HG03469 (cell line): ENCODE measurements around the gene HID1.

Experiments
- ATAC-seq: cut with Tn5 transposase; IDR thresholded peaks from one replicate; pipeline ENCODE4 v1.9.1; 2021; ENCODE audit warnings: mild to moderate bottlenecking, moderate library complexity, moderate number of reproducible peaks; ENCODE audit not compliant: unreplicated experiment

Gene HID1

DNA sequence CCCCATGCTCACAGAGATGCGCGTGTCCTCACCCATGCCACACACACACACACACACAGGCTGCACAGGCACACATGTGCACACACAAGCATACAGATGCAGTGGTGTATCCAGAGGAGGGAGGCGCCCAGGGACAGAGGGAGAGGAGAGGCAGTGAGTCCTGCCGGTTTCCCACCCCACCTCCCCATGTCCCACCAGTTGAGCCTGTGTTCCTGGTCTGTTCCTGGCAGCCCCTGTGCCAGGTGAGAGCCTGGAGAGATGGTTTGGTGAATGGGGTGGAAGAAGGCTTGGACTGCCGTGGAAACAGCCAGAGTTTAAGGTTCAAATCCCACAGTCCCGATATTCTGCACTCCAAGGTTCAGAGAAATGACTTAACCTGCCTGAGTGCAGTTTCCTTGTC is 68.9 kb downstream of the HID1 start:
- no peak for ATAC-seq

DNA sequence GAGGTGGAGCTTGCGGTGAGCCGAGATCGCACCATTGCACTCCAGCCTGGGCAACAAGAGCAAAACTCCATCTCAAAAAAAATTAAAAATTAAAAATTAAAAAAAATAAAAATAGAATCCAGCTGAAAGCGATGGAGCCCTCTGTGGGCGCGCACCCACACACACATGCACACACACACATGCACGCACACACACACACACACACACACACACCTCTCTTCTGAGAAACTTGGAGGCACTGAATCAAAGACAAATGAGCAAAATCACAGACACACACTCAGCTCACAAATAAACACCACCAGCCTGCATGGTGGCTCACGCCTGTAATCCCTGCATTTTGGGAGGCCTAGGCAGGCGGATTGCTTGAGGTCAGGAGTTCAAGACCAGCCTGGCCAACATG is 69.5 kb downstream of the HID1 start:
- no peak for ATAC-seq

DNA sequence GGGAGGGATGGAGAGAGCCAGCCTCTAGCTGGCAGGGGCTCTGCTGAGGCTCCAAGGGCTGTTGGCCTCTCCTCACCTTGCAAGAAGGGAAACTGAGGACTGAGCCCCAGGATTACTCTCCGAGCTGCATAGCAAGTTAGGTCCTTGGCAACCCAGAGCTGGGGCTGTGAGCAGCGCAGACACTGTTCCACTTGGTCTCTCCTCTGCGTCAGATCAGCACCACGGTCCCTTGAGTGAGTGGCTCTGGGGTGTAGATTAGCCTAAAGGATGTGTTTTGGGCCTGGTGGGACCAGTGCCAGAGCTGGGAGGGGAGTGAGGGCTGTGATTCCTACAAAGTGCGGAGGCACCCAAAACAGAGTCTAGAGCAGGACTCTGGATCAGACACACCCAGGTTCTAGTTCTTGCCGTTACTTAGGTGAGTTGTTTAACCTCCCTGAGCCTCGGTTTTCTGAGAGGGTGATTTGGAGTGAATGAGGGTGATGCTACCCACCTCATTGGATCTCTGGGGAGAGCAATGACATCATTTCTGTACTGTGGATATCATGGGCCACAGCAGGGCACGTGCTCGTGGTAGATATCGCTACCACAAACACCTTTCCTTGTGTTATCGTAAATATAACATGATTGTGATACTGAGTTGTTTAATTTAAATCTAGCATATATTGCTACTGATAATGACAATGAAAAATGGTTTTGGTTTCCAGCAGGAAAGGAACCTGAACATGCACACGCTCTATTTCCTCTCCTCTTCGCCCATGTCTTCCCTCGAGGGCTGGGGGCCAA is 71.0 kb downstream of the HID1 start:
- no peak for ATAC-seq
